Sigmoid colon (tissue), 4 donors: ENCODE data around the gene TRUB1.

Experiments used
- EP300 ChIP-seq, 4 donors: sonication (generic); formaldehyde crosslinking; IDR thresholded peaks; one replicate each; pipeline ENCODE4 v1.6.1; 2017; ENCODE audit warnings: antibody characterized with exemption in 4 of 4
- POLR2A ChIP-seq, 2 donors: fragments of 450-650 bp; IDR thresholded peaks; one replicate each; pipeline ENCODE4 v1.6.1; 2016; ENCODE audit warnings: antibody characterized with exemption in 2 of 2, mild to moderate bottlenecking in 2 of 2, moderate library complexity in 2 of 2
- POLR2AphosphoS5 ChIP-seq, 4 donors: sonication (generic); formaldehyde crosslinking; IDR thresholded peaks; one replicate each; pipeline ENCODE4 v1.6.1; 2017; ENCODE audit warnings: antibody characterized with exemption in 4 of 4
- TF ChIP-seq, protein P1 (sequence below), 4 experiments: fragments of 450-650 bp in 3 of 4; fragments of 200-600 bp in 1 of 4; IDR thresholded peaks; one replicate each; pipeline ENCODE4 v1.5.1; 2016 to 2019; ENCODE audit warnings: antibody characterized with exemption in 4 of 4, mild to moderate bottlenecking in 3 of 4, moderate library complexity in 2 of 4

DNA sequence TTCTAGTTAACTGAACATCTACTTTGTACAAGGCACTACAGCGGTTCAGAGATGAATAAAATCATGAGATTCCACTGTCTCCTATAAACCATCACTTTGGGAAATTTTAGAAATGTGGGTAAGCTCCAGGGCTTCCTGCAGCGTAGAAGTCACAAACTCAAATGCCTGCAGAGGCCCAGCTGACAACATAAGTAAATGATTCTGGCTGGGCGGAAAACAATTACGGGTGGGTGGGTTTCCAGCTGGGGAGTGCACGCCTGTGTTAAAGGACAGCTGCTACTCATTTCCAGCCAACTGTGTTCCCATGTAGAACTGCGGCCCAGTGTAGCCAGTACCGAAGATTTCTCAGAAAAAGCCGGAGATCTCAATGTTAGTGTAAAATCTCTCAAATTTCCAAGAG lies 85.7 kb downstream of the TRUB1 start:
- TF ChIP-seq POLR2A (IDR thresholded peaks at IDR 0.05) (no peak), EP300 (IDR thresholded peaks at IDR 0.05) (no peak), POLR2AphosphoS5 (IDR thresholded peaks at IDR 0.05) (no peak)
- TF ChIP-seq, protein P1, sequence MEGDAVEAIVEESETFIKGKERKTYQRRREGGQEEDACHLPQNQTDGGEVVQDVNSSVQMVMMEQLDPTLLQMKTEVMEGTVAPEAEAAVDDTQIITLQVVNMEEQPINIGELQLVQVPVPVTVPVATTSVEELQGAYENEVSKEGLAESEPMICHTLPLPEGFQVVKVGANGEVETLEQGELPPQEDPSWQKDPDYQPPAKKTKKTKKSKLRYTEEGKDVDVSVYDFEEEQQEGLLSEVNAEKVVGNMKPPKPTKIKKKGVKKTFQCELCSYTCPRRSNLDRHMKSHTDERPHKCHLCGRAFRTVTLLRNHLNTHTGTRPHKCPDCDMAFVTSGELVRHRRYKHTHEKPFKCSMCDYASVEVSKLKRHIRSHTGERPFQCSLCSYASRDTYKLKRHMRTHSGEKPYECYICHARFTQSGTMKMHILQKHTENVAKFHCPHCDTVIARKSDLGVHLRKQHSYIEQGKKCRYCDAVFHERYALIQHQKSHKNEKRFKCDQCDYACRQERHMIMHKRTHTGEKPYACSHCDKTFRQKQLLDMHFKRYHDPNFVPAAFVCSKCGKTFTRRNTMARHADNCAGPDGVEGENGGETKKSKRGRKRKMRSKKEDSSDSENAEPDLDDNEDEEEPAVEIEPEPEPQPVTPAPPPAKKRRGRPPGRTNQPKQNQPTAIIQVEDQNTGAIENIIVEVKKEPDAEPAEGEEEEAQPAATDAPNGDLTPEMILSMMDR (IDR thresholded peaks at IDR 0.05): no peak
